GM23248 (cell line): ENCODE results near the gene KLHL3. TPM values are rescaled to one million over a fixed set of nuclear protein-coding genes. Genes with fewer than 3 reads are reported as not detected.

Experiments
- DNase-seq: peaks from one replicate; pipeline ENCODE4 v3.0.0-alpha.2; 2015
- H2AFZ ChIP-seq: fragments of 200-600 bp; sonication (generic); 2 replicates; pipeline ENCODE4 v1.6.1; 2016; ENCODE audit warnings: antibody characterized with exemption
- H3F3A ChIP-seq: fragments of 200-600 bp; sonication (generic); 2 replicates; pipeline ENCODE4 v1.6.1; 2016; ENCODE audit warnings: mild to moderate bottlenecking, antibody characterized with exemption, mixed run types; ENCODE audit not compliant: insufficient read depth
- H3K27ac ChIP-seq: fragments of 200-600 bp; sonication (generic); 2 replicates; pipeline ENCODE4 v1.5.1; 2016; ENCODE audit warnings: mild to moderate bottlenecking
- H3K27me3 ChIP-seq: fragments of 200-600 bp; sonication (generic); replicated peaks from 2 replicates; pipeline ENCODE4 v1.6.1; 2016; ENCODE audit warnings: mild to moderate bottlenecking; ENCODE audit not compliant: insufficient read depth
- H3K36me3 ChIP-seq: fragments of 200-600 bp; sonication (generic); 2 replicates; pipeline ENCODE4 v1.6.1; 2016; ENCODE audit warnings: low read depth, mild to moderate bottlenecking
- H3K4me1 ChIP-seq: fragments of 200-600 bp; sonication (generic); 2 replicates; pipeline ENCODE4 v1.6.1; 2016; ENCODE audit warnings: mild to moderate bottlenecking; ENCODE audit not compliant: insufficient read depth
- H3K4me2 ChIP-seq: fragments of 200-600 bp; sonication (generic); one replicate; pipeline ENCODE4 v1.6.1; 2016; ENCODE audit warnings: mild to moderate bottlenecking; ENCODE audit not compliant: unreplicated experiment
- H3K4me3 ChIP-seq: fragments of 200-600 bp; sonication (generic); 2 replicates; pipeline ENCODE4 v1.5.1; 2016; ENCODE audit warnings: mild to moderate bottlenecking
- H3K79me2 ChIP-seq: fragments of 200-600 bp; sonication (generic); 2 replicates; pipeline ENCODE4 v1.6.1; 2016; ENCODE audit warnings: mild to moderate bottlenecking; ENCODE audit not compliant: insufficient read depth
- H3K9ac ChIP-seq: fragments of 200-600 bp; sonication (generic); 2 replicates; pipeline ENCODE4 v1.6.1; 2016; ENCODE audit warnings: mild to moderate bottlenecking
- H3K9me2 ChIP-seq: fragments of 200-600 bp; sonication (generic); 2 replicates; pipeline ENCODE4 v1.6.1; 2016; ENCODE audit warnings: mixed run types, mild to moderate bottlenecking, moderate library complexity; ENCODE audit not compliant: insufficient read depth
- H3K9me3 ChIP-seq: fragments of 200-600 bp; sonication (generic); one replicate; pipeline ENCODE4 v1.6.1; 2017; ENCODE audit warnings: low read depth
- H4K20me1 ChIP-seq: fragments of 200-600 bp; sonication (generic); 2 replicates; pipeline ENCODE4 v1.6.0; 2016; ENCODE audit not compliant: insufficient read depth
- EZH2 ChIP-seq: fragments of 200-600 bp; sonication (generic); IDR thresholded peaks from 2 replicates; pipeline ENCODE4 v1.6.1; 2018; ENCODE audit warnings: antibody characterized with exemption, mild to moderate bottlenecking; ENCODE audit not compliant: insufficient read depth, poor library complexity, severe bottlenecking
- EZH2phosphoT487 ChIP-seq: fragments of 200-600 bp; sonication (generic); IDR thresholded peaks from 2 replicates; pipeline ENCODE4 v1.6.1; 2018; ENCODE audit warnings: antibody characterized with exemption, moderate library complexity, mild to moderate bottlenecking, low read depth; ENCODE audit not compliant: insufficient read depth
- WGBS, 2 experiments: methylation state at CpG; one replicate each; pipeline ENCODE4 v1.1.6; 2015 to 2017; ENCODE audit warnings: low lambda C conversion rate in 2 of 2, low coverage in 1 of 2; ENCODE audit errors: missing lambda C conversion rate in 2 of 2; 5-methylcytosine and 5-hydroxymethylcytosine counted together
- in situ Hi-C: fragments of 300-500 bp; cut with MboI; formaldehyde crosslinking; loops from 2 replicates; pipeline ENCODE4 v1.15.0; 2020
- polyA plus RNA-seq: library from polyadenylated mRNA; unstranded; fragments of >200 nt; fragmentation: Nextera tagmentation; extraction: Ambion mirVana; gene quantifications from 2 replicates; pipeline ENCODE4 v1.2.1, GENCODE V29; 2016
- total RNA-seq: library from RNA; depleted of rRNA; stranded (reverse); fragments of >200 nt; shearing (Covaris generic); gene quantifications from 2 replicates; pipeline ENCODE4 v1.2.3, GENCODE V29; 2014

Gene KLHL3
- total and polyA plus RNA-seq, 2 experiments from 2014 or later, result 1.1 to 1.3 TPM

- Histone ChIP-seq H3F3A (no peaks in the 10 kb centered on the region), H3K4me2 (no peak overlapping the region), H3K27me3 (no peaks in the 10 kb centered on the region), H3K79me2 (no peaks in the 10 kb centered on the region), H3K4me3 (no peak overlapping the region), H3K27ac (no peak overlapping the region), H3K9me3 (no peaks in the 10 kb centered on the region), H3K36me3 (no peaks in the 10 kb centered on the region; the same call in 1 of the 2 replicates), H3K9me2 (no peaks in the 10 kb centered on the region), H4K20me1 (no peaks in the 10 kb centered on the region), H3K4me1 (no peaks in the 10 kb centered on the region), H3K9ac (no peak overlapping the region), H2AFZ (no peak overlapping the region)
- TF ChIP-seq EZH2, result no peak
- TF ChIP-seq EZH2phosphoT487, result no peak
- WGBS, 2 experiments, result 77% methylated on average over 4 of the region's 4 CpGs
- DNase-seq, result no peak
- in situ Hi-C loops, result loop anchor here (25.0 kb wide), 2 partner anchors 95 to 395 kb away; partner anchors contain the start of genes FAM13B and KLHL3
These were observed 93.8 kb downstream of the KLHL3 start for GRCh38 chr5:137642091-137642490.

- Histone ChIP-seq H3K79me2 (no peaks in the 10 kb centered on the region), H3K9me2 (no peaks in the 10 kb centered on the region), H4K20me1 (no peaks in the 10 kb centered on the region), H3K4me1 (no peaks in the 10 kb centered on the region), H3F3A (no peaks in the 10 kb centered on the region), H2AFZ (no peak overlapping the region), H3K4me2 (no peak overlapping the region), H3K9me3 (no peaks in the 10 kb centered on the region), H3K27ac (no peak overlapping the region), H3K4me3 (no peak overlapping the region), H3K27me3 (no peaks in the 10 kb centered on the region), H3K36me3 (no peaks in the 10 kb centered on the region; the same call in 1 of the 2 replicates), H3K9ac (no peak overlapping the region)
- 44 to 53% methylated on average over 1 of the region's 1 CpG for WGBS, 2 experiments
- peak; percentile 60 for DNase-seq
- TF ChIP-seq EZH2phosphoT487, result no peak
- no peak for TF ChIP-seq EZH2
- in situ Hi-C loops, result loop anchor here (25.0 kb wide), 2 partner anchors 96 to 396 kb away; partner anchors contain the start of genes FAM13B and KLHL3
These were observed 94.7 kb downstream of the KLHL3 start for GRCh38 chr5:137641148-137641547.

GRCh38 chr5:137639645-137640044 lies 96.2 kb downstream of the KLHL3 start:
- 86 to 88% methylated on average over 11 of the region's 11 CpGs for WGBS, 2 experiments
- Histone ChIP-seq H3K9me3 (no peaks in the 10 kb centered on the region), H3K27me3 (no peaks in the 10 kb centered on the region), H2AFZ (no peak overlapping the region), H3K36me3 (no peaks in the 10 kb centered on the region; the same call in 1 of the 2 replicates), H4K20me1 (no peaks in the 10 kb centered on the region), H3K9me2 (no peaks in the 10 kb centered on the region), H3K9ac (no peak overlapping the region), H3K27ac (no peak overlapping the region), H3K4me3 (no peak overlapping the region), H3F3A (no peaks in the 10 kb centered on the region), H3K4me1 (no peaks in the 10 kb centered on the region), H3K4me2 (no peak overlapping the region), H3K79me2 (no peaks in the 10 kb centered on the region)
- DNase-seq, result no peak
- in situ Hi-C loops, result loop anchor here (25.0 kb wide), 2 partner anchors 98 to 398 kb away; partner anchors contain the start of genes FAM13B and KLHL3
- TF ChIP-seq EZH2 (no peak), EZH2phosphoT487 (no peak)

- no peak for TF ChIP-seq EZH2
- TF ChIP-seq EZH2phosphoT487, result no peak
- Histone ChIP-seq H2AFZ (no peak overlapping the region), H3K4me2 (no peak overlapping the region), H3K9me2 (no peaks in the 10 kb centered on the region), H3K9me3 (no peaks in the 10 kb centered on the region), H3K27me3 (no peaks in the 10 kb centered on the region), H3F3A (no peaks in the 10 kb centered on the region), H3K4me3 (no peak overlapping the region), H3K79me2 (no peaks in the 10 kb centered on the region), H3K4me1 (no peaks in the 10 kb centered on the region), H3K27ac (no peak overlapping the region), H3K36me3 (no peaks in the 10 kb centered on the region; the same call in 1 of the 2 replicates), H4K20me1 (no peaks in the 10 kb centered on the region), H3K9ac (no peak overlapping the region)
- DNase-seq, result no peak
- WGBS, 2 experiments, result 91 to 93% methylated on average over 13 of the region's 13 CpGs
- in situ Hi-C loops, result loop anchor here (25.0 kb wide), 2 partner anchors 98 to 398 kb away; partner anchors contain the start of genes FAM13B and KLHL3
These were observed 97.0 kb downstream of the KLHL3 start for GRCh38 chr5:137638841-137639240.
